ENCODE results near the gene GRHL1. TPM values are rescaled to one million over a fixed set of nuclear protein-coding genes. Genes with fewer than 3 reads are reported as not detected.

The GRHL1 gene
- total RNA-seq, 1 donor = 0.54 TPM

DNA sequence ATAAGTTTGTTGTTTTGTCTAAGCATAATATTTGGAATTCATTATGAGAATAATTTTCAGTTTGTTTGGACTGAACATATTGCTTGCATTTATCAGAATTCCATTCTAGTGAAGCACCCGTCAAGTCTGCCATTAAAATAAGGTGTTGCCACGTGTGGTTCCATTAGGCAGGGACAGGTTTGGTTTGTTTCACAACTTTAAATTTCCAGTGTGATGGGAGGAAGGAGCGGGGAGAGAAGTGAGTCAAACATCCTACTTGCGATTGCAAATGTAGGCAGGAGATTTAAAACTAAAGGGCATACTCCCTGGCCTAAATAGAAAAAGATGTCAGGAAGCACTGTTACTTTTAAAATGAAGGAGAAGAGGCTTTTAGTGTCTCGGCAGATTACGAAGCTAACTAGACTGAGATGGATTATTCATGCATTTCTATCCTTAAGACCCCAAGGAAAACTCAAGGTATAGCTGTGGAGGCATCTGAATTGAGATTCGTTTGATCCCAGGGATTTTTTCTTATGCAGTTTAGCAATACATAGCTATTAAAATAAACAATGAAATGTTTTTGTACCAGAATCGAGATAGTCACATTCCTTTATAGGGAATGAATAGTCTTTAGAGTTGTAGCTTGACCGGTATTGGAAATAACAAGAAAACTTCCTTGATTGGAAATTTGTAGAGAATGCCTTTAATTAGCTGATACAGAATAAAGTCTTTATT is 19.8 kb downstream of the GRHL1 start:
- DNase-seq (ENCODE audit: low read depth in 2 of 3, low spot score in 2 of 3) = no peak

DNA sequence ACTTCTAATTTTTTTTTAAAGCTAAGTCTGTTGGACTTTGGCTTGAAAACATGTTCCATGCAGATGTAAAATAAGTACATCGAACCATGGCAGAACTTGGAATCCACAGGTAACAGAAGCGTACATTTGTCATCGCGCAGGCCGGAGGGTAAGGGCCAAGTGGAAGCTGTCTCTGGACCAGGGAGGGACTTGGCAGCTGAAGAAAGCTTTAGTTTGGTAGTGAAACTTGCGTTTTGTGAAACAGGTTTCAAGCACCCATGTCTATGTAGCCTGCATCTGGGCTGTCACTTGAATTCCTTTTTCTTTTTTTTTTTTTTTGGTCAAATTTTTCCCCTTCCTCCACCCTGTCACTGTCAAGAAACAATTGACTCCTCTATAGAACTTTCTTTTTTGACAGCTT is 20.4 kb downstream of the GRHL1 start:
- DNase-seq (ENCODE audit: low read depth in 2 of 3, low spot score in 2 of 3) = no peak

DNA sequence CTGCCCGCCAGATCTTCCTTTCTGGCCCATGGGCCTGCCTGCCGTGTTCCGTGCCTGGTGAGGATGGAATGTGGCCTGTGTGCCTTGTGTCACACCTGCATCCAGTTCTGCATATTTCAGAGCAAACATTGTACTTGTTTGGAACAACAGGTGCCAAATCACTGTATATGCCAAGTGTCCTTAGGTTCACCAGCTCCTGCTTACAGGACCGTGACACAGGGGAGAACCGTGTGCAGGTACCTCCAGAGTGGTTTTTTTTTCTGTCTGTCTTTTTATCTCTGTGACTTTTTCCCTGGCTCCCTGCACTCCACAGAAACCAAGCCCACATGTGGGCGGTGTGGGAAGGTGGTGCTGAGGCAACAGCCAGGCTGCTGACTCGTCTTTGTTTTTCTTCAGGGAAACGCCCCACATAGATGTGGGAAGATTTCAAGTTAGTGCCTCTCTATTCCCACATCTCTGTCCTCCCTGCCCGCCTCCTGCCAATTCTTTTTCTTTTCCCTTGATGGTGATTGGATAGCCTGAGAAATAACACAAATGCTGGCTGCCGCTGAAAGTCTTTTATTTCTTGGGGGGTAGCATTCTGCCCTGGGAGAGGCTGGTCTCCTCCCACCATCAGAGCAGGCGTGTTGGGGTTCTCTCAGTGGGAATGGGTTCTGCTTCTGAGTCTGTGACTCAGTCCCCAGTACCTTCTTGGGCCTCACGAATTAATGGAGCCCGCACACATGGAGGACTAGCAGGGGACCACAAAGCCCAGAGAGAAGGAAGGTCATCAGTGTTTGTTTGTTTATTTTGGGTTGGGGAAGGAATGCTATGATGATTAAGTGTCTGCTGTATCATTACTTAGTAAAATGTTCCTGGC is 21.4 kb downstream of the GRHL1 start:
- no peak for DNase-seq (ENCODE audit: low read depth in 2 of 3, low spot score in 2 of 3)

DNA sequence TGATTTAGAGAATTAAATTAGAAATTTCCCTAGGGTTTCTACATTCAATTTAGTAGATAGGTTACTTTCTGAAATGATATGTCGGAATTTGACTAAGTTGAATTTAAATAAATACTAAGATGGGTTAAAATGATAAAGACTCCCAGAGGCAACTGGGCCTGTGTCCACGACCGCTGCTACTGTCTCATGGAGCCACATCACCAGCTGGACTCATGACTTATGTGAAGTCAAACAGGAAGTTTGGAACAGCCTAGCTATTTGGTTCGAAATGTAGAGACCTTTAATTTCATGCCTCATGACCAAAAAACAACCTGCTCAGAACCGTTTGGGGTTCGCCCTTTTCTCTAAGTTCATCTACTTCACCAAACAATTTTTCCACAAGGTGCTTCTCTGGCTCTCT is 22.2 kb downstream of the GRHL1 start:
- no peak for DNase-seq (ENCODE audit: low read depth in 2 of 3, low spot score in 2 of 3)

DNA sequence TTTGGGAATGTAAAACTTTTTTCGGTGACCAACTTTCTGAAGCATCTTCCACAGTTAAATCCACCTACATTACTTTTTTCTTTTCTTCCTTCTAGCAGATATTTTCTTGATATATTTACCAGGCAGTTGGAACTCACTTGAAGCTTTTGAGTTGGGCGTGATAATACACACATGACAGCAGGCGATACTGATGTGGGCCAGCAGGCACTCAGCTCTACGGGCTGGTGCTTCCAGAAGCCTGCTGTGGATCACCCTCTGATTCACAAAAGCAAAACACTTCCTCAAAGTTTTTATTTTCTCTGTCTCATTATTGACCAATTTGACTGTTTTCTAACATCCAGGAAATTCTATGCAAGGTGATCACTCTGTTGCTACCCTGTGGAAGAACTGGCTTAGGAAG is 22.9 kb downstream of the GRHL1 start:
- no peak for DNase-seq (ENCODE audit: low read depth in 2 of 3, low spot score in 2 of 3)

DNA sequence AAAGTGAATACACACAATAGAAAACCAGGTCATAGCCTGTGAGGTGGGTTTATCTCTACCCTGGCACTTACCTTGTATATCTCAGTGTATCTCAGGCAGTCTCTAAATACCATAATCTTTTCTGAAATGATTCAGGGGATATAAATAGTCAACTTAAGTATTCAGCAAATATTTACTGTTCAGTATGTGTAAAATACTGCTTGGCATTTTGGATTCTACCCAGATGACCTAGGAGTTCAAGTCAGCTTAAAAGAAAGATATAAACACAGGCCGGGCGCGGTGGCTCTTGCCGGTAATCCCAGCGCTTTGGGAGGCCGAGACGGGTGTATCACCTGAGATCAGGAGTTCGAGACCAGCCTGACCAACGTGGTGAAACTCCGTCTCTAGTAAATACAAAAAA is 23.8 kb downstream of the GRHL1 start:
- no peak for DNase-seq (ENCODE audit: low read depth in 2 of 3, low spot score in 2 of 3)

DNA sequence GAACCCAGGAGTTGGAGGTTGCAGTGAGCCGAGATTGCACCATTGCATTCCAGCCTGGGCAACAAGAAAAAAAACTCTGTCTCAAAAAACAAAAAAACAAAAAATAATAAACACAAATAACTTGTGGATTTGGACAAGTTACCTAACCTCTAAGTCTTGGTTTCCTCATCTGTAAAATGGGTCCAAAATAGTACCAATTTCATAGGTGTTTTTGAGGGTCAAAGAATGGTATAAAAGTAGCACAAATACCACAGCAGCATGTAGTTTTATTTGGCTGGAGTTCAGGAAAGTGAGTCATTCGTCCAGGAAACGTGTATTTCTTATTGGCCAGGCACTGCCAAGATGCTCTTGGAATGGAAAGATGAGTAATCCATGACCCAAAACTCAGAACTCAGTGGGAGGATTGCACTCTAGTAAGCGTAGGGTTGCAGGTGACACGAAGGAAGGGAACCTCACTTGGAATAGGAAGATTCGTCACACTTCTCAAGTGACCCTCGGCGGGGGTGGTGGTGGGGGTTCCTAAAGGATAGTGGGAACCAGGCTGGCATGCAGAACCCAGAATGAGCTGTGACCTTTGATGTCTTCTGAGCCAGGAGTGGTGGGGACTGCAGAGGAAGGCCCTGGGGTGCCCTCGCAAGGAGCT is 24.4 kb downstream of the GRHL1 start:
- DNase-seq (ENCODE audit: low read depth in 2 of 3, low spot score in 2 of 3) = peak in 2 of 3 donors; percentile 22 to 41

DNA sequence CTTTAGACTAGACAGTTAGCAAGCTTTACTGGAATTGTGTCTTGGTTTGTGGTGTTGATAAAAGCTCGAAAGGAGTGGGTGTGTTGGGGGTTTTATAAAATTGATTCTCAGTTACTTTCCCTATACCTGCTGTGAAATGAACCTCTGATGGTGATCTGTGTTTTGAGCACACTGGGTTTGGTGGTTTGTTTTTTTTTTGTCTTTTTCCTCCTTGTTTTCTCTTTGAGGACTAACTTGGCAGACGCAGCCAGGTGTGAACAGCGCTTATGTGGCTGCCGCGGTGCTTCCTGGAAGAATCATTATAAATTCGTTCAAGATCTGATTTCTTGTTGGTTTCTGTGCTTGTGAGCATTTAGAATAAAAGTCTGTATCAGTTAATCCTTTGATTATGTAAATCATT is 28.5 kb downstream of the GRHL1 start:
- DNase-seq (ENCODE audit: low read depth in 2 of 3, low spot score in 2 of 3) = no peak

DNA sequence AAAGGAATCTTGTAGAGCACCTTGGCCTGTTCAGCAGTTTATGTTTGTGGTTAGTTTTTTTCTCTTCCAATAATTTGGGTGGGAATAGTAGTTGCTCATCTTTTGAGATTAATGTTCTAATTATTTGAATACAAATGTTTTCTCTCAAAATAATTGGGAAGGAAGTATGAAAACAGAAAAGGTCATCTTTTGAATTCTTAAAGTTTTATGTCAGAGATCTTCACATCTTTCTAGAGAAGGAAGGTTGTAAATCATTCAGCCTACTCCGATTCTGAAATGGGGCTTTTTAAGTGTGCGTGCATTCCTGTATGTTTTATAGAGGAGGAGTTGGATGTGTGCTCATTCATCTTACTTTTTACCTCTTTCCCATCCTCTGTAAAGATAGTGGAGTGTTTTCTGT is 29.0 kb downstream of the GRHL1 start:
- DNase-seq (ENCODE audit: low read depth in 2 of 3, low spot score in 2 of 3) = no peak

DNA sequence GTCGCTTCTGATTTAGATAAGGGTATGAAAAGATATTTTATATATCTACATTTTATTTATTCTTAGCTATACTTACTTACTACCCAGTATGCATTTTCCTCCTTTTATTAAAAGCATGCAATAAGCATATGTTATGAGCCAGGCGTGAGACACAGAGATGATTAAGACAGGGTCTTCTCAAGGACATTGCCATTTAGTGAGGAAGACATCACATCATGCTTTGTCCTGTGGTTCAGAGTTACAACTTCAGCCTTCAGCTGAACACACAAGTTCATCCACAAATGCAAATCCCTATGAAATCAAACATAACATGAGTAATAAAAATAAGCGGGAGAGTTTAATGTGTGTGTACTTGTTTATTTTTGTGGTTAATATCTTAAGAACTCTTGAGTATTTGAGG is 30.2 kb downstream of the GRHL1 start:
- DNase-seq (ENCODE audit: low read depth in 2 of 3, low spot score in 2 of 3) = no peak

DNA sequence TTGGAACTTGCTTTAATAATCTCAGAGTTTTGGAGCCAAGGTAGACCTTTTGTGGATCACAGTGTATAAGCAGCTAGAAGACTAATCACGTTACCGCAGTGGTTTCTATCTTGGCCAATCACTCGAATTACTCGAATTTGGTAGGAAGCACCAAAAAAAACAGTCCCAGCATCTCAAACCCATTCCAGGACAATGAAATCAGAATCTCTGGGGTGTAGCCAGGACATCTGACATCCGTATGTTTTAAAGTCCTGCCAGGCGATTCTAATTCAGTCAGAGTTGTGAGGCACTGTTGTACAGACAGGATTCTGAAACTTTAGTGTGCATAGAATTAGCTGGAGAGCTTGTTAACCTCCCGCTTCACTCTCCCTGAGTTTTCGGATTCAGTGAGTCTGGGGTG is 30.8 kb downstream of the GRHL1 start:
- DNase-seq (ENCODE audit: low read depth in 2 of 3, low spot score in 2 of 3) = no peak

DNA sequence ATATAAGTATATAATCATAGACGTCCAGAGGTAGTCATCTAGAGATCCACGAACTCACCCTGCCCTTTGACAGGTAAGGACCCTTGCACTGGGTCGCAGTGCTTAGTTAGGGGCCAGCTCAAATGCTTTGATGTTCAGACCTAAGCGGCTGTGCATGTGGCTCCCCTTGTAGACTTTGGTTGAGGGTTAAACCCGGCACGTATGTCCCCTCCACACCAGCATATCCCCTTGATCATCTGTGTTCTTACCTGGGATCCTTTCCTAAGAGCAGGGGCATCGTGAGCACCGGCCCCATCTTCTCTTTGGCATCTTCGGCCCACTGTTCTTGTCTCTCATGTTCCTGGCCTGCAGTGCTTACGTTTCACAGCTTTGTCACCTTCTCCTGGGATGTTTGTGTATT is 31.4 kb downstream of the GRHL1 start:
- DNase-seq (ENCODE audit: low read depth in 2 of 3, low spot score in 2 of 3) = no peak

DNA sequence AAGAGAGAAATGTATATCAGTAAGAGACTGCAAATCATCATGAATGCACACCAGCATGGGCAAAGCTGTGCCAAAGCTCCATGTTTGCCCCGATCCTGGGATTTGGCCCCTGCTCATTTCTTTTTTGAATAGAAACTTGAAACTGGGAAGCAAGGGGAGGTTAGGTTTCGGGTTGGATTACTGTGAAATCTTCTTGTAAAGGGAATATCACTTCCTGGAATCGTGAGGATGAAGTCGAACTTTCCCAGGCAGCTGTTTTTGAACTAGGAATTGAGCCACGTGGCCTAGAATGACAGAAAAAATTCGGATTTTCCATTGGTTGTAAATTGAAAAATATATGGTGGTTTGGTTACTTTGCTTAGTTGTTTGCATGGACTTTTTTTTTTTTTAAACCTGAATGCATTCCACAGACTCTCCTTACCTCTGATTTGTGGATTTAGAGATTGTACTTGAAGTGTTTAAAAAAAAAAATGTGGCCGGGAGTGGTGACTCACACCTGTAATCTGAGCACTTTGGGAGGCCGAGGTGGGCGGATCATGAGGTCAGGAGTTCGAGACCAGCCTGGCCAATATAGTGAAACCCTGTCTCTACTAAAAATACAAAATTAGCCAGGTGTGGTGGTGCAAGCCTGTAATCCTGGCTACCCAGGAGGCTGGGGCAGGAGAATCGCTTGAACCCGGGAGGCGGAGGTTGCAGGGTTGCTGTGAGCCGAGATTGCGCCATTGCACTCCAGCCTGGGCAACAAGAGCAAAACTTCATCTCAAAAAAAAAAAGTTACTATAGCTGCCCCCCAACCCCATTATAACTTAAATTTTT is 32.1 kb downstream of the GRHL1 start:
- no peak for DNase-seq (ENCODE audit: low read depth in 2 of 3, low spot score in 2 of 3)

DNA sequence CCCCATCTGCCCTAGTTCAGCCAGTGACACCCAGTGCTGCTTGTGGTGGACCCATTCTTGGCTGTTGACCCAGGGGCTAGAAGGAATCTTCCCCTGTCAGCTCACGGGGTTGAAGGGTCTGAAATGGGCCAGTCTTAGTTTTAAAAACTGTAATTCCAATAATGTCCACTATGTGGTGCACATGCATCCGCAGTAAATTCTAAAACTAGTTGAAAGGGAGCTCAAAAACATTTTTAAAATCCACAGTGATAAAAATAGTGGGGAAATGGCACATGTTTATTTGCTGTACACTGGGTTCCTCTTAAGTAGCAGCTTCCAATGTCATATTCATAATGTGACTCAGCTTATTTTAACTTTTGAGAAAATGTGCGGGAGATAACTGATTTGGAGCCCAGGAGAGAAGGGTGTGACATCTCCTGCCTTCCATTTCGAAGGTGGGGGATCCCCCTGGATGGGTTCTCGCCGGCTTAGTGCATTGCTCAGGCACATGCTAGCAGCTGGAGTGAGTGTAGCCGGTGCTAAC is 32.8 kb downstream of the GRHL1 start:
- DNase-seq (ENCODE audit: low read depth in 2 of 3, low spot score in 2 of 3) = peak; percentile 42 to 77 (median 48)

DNA sequence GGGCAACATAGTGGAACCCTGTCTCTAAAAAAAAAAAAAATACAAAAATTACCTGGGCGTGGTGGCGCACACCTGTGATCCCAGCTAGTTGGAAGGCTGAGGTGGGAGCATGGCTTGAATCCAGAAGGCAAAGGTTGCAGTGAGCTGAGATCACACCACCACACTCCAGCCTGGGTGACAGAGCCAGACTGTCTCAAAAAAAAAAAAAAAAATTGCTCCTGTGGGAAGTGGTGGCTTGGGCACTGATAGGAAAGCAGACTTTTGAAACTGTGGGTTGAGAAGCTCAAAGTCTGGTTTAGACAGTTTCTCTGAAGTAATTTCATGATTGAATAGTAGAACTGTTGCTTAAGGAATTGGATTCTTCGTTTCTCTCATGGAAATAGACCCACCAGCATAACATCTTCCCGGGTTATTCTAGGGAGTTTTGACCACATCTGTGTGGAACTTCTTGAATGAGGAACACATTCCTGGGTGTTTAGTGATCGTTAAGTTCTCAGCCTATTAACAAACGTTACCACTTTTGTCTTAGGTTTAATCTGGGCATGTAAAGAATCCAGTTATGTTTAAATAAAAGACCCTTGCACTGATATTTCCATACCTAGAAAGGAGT is 33.5 kb downstream of the GRHL1 start:
- no peak for DNase-seq (ENCODE audit: low read depth in 2 of 3, low spot score in 2 of 3)

DNA sequence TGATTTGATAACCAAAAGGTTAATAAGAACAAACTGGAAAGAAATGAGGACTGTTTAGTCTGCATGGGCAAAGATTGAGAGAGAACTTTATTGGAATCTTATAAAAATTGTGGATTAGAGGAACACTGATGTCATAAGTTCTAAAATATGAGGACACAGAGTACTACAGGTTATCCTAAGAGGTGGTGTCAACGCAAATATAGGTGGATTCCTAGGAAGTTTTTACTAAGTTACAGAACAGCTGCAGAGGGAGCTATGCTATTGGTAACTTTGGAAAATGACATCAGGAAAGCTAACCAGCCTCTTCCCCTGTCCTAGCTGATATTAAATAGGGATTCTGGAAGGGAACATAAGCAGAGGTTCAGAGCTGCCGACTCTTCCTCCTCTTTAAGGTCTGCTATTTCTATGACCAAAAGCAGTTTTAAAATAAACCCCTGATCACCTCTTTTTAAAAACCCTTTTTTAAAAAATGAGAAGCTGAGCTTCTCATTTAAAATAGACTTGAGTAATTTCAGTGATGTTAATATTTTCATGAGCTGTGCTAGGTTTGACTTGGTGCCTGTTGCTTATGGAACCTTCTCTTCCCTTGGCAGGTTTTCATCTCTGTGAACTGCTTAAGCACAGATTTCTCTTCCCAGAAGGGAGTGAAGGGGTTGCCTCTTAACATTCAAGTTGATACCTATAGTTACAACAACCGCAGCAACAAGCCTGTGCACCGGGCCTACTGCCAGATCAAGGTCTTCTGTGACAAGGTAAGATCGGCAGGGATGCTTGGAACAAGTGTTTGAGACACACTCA is 34.2 kb downstream of the GRHL1 start:
- DNase-seq (ENCODE audit: low read depth in 2 of 3, low spot score in 2 of 3) = no peak

DNA sequence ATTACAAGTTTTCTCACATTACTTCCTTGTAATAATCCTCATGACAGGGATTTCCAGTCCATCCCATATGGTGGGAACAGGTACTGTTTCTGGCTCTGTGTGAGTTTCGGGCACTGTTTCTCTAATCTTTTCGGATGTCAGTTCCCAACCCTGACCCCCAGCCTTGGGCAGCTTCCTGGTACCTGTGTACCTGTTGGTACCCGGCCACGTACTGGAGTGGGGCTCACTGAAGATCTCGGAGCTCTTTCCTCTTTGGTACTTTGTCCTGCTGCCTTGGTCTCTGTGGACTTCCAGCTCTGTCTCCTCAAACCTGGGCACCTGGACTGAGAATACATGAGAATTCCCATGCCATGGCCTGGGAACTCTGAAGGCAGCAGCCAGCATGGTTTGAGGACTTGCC is 36.8 kb downstream of the GRHL1 start:
- DNase-seq (ENCODE audit: low read depth in 2 of 3, low spot score in 2 of 3) = no peak

DNA sequence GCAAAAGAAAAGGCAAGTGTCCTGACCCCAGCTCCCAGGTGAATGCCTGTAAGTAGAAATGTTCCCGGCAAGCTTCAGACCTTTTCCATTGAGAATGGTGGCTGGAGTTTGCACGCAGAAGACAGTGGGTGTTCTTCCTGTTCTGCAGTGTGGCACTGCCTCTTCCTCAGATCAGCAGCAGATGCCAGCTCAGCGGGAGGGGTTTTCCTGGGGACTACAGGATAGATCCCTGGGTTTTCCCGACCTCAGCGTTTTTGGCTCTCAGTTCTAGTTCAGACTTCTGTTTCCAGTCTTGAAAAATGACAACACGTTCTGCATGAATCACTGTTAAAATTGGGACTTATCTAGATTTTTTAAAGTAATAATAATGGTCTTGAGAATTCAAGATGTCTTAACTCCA is 39.2 kb downstream of the GRHL1 start:
- DNase-seq (ENCODE audit: low read depth in 2 of 3, low spot score in 2 of 3) = no peak

DNA sequence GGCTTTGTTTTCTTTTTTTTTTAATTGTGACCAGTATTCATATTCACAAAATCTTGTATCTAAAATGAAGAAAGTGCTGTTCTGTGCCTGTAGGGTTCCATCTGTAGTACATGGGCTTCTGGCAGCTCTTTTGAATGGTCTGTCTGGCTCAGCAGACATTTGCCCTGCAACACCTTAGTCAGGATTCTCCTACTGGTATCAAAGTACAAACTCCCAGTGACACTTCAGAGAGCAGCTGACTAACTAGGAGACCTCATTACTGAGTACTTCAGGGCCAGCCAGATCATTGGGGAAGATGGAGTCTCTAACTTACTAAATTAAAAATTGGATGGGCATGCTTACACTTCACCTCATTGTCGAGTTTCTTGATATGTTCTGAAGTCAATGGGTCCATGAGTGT is 39.7 kb downstream of the GRHL1 start:
- DNase-seq (ENCODE audit: low read depth in 2 of 3, low spot score in 2 of 3) = no peak

Data from hematopoietic multipotent progenitor cell (in vitro differentiated cells).